GM21528 (cell line): ENCODE measurements around the gene KCTD17.

Experiments
- ATAC-seq: cut with Tn5 transposase; IDR thresholded peaks from one replicate; pipeline ENCODE4 v1.9.1; 2021; ENCODE audit warnings: mild to moderate bottlenecking, moderate library complexity; ENCODE audit not compliant: unreplicated experiment, low FRiP score

Gene KCTD17

DNA sequence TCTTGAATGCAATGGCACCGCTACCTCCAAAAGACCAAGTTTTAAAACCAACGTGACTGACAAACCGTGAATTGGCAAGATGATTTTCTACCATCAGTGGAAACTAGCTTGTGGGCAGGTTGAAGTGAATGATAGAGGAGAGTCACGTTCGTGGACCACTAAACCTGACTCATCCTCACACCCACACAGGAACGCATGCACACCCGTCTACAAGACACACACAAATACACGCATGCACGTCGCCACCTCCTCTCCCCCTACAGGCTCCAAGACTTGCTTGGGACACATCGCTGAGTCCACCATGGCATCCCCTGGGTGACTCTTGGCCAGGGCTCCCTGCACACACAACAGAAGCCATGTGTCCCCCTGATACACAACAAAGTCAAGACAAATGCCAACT, 43.6 kb downstream of the KCTD17 start:
- no peak for ATAC-seq

DNA sequence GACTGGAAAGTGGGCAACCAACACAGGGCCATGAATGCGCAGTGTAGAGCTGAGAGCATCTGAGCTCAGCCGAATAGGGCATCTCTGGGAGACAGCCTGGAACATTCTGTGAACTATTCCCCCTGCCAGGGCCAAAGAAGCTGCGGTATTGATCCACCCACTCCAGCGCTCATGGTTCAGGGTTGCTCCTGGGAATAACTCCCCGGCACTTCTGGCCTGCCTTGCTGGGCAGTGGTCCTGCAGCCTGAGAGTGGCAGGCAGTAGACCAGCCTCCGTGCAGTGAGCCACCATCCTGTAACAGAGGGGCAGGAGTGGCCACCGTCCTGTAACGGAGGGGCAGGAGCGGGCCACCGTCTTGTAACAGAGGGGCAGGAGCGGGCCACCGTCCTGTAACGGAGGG, 45.8 kb downstream of the KCTD17 start:
- ATAC-seq = no peak

DNA sequence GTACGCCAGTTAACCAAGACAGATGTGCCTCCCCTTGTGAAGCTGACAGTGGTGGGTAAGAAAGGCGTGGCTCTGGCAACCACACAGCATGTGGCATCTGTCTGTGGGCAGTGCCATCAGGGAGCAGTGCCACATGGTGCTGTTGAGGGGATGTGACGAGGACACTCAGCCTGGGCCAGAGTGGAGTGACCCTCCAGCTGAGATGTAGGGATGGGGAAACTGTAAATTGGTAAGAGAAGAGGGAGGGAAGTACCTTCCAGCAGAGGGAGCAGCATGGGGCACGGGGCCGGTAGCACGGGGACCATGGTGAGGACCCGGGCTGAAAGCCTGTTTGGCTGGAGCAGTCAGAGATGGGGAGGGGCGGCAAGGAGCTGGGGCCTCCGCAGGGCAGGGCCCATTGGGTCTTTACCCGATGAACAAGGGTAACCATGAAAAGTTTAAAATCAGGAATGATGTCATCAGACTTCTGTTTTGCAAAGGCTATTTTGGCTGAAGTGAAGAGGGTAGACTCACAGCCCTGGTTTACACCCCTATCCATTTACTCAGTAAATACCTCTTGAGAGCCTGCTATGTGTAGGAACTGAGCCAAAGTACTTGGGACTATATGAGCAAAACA, 47.5 kb downstream of the KCTD17 start:
- no peak for ATAC-seq

DNA sequence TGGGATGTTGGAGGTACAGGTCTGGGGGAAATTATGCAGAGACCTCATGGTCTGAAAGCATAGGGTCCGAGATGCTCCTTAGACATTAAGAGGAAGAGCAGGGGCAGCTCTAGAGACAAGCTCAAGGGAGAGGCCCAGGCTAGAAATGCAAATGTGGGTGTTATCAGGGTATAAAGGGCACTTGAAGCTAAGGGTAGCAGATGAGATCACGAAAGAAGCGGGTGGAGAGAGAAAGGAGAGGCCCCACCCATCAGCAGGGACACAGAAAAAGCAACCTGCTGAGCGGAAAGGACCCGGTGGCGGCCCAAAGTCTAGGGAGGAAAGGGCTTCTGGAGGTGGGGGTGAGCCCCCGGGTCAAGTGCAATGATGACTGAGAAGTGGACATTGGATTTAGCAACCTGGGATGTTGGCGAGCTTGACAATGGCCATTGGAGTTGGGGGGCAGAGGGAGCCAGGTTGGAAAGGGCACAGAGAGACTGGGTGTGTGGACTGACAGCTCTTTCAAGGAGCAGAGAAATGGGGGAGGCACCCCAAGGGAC, 49.1 kb downstream of the KCTD17 start:
- no peak for ATAC-seq

DNA sequence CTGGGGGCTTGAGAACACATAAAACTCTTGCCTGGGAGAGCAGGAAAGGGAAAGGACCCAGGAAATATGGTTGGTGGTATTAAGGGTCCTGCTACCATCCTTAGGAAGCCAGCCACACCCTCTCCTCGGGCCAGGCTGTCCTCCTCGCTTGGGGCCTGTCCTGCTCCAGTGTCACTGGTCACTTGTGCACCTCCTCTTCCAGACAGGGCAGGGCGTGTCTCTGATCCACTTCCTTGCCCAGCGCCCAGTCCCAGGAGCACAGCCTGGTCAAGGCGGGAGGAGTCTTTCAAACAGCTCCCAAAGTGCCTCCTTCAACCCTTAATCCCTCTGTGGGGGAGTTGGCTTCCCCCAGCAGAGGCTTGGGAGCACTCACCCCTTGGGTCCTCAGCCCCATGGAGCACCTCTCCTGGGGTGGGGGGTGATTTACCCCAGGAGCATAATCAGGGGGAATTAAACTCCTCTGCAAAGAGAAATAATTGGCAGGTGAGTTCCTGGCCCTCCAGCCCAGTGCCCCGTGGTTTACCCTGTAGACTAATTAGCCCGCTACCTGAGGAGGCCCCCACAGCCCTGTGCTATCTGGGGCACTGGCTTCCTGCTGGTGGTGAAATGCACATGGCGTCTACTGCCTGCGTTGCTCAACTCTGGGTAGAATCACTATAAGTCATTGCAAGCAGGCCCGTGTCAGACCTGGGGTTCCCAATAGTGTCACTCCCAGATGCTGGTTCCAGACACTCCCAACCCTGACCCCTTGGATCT, 49.9 kb downstream of the KCTD17 start:
- ATAC-seq = no peak

DNA sequence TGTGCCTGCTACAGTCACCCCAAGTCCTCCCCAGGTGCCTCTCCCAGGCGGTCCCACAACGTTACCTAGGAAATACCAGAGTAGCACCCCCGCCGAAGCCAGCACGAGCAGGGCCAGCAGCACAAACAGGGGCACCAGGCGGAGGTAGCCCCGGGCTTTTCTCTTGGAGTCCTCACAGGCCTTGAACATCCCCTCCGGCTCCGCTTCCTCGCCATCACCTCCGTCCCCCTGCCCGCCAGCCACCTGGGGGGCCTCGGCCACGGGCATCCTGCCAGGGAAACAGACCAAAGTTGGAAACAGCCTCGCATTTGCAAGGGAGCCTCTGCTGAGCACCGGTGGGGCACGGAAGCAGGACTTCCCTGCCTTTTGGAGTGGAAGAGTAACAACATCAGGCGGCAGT, 51.6 kb downstream of the KCTD17 start:
- ATAC-seq = no peak

DNA sequence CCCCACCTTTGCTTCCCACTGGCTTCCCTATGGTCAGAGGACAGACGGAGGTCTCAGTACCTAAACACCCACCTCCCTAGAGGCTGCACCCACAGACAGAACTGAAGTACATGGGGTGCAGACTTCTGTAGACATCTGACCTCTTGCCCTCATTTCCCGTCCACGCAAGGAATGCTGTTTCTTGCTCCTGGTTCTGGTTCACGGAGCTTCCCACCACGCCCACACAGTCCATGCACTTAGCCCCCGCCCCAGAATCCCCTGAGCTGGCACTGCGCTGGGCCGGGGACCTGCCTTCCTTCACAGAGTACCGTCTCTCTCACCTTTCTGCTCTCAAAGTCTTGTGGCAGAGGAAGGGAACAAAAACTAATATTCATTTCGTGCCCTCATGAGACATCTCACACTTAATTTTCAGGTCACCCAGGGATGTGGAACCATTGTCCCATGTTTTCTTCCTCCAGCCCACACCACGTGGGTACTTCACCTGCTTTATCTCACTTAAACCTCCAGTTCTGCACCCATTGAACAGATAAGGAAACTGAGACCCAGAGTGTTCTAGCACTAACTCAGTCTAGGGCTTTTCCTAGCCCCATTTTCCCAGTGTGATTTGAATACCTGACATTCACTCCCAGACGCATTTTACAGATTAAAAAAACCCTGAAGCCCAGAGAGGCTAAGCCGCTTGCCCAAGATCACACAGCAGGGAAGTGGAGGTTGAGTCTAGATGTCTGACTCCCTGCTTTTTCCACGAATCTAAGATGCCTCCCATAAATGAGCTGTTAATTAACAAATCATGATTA, 52.3 kb downstream of the KCTD17 start:
- no peak for ATAC-seq

DNA sequence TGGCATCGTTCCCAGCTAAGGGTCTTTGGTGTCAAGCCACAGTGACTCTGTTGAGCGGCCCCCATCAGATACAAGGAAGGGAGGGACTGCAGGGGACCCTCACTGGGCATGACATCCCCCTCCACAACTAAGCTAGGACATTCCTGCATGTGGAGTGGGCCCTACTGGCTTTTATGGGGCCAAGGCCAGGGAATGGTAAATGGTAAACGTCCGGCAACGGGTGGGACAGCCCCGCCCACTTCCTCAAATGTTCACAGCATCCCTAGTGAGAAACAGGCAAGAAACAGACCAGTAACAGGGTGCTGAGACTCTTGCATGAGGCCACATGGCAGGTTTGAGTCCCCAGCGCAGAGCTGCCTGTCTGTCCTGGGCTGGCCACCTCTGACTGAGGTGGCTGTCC, 53.6 kb downstream of the KCTD17 start:
- ATAC-seq = no peak

DNA sequence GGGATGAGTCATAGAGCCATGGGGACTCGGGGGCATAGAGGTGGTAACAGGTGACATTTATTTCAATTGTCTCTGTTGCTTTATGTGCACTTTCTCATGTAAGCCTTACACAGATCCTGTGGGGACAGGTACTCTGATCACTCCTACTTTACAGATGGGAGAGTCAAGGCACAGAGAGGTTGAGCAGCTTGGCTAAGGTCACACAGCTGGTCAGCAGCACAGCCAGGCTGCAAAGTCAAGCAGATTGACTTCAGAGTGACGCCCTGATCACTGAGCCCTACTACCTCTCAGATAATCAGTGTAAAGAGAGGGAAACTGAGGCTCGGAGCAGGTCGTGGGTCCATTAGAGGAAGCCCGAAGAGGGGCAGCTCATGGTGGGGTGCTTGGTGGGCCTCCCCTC, 54.4 kb downstream of the KCTD17 start:
- no peak for ATAC-seq

DNA sequence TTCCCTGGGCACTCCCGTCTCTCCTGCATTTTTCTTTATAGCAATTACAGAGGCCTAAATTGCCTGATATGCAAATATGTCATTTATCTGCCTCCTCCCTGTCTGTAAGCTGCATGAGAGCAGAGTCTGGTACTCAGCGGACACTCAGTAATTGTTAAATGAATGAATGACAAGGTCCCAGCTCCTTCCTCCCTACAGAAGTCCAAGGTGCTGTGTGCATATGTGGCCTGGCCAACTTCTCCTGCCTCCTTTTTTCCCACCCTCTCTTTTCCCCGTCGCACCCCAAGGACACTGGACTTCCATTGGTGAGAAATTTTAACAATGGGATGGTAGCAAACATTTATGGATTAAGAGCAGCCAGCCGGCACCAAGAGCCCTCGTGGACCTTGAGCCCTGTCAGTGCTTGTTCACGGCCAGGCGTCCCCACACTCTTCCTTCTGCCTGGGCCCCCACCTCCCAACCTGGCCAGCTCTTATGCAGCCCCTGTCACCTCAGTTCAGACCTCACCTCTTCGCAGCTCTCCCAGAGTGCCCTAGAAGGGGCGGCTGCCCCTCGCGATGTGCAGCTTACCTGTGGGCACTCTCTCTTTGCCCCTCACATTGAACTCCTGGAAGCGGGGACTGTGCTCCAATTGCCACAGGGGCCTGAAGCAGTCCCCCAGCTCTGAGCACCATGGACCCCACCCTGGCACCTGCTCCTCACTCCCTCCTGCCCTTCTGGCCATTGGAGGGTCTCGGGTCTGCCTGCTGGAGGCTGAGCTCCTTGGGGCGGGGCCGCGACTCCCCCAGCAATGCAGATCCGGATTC, 56.5 kb downstream of the KCTD17 start:
- no peak for ATAC-seq

DNA sequence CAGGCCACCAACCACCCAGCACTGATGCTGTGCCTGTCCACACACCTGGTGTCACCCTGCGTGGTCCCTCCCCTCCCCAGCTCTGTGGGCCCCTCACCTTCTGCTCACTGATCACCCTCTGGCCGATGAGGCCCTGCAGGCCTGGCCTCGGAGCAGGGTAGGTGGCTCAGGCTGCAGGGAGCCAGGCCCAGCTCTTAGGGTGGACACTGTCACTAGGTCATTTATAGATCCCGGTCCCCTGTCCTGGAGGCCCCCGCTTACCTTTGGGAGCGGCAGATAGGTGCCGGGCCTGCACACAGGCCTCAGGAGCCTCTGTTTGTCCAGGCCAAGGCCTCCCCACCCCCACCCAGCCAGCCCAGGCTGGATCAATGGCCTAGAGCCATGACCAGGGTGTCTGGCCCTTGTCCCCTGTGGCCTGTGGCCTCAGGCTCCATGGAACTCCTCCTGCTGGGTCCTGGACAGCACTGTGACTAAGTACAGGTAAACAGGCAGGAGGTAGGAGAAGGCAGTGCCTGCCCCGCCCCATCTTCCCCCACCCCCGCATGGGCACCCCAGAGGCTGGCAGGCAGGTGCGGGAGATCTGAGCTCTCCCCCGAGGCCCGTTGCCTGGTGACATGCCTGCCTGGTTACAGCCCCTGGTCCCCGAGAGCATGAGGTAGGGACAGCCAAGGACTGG, 57.8 kb downstream of the KCTD17 start, which contains the start of gene TMPRSS6:
TMPRSS6 (minus strand) TSS at position 472 of the 676 bp plus-strand sequence. CDS start 6,296 bp downstream, outside the sequence.
- ATAC-seq = no peak

DNA sequence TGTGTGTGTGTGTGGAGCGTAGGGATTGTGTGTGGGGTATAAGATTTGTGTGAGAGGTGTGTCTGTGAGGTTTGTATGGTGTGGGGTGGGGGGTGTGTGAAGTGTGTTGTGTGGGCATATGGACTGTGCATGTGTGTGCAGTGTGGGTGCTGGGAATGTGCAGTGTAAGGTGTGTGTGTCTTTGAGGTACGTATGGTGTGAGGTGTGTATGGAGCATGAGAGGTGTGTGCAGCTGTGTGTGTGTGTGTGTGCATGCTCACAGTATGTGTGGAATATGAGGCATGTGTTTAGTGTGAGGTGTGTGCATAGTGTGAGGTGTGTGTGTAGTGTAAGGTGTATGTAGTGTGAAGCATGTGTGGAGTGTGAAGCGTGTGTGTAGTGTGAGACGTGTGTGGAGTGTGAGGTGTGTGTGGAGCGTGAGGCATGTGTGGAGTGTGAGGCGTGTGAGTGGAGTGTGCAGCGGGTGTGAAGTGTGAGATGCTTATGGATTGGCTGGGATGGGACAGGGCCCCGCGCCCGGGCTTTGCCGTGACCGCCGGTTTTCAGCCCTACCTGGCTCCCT, 59.7 kb downstream of the KCTD17 start:
- ATAC-seq = no peak

DNA sequence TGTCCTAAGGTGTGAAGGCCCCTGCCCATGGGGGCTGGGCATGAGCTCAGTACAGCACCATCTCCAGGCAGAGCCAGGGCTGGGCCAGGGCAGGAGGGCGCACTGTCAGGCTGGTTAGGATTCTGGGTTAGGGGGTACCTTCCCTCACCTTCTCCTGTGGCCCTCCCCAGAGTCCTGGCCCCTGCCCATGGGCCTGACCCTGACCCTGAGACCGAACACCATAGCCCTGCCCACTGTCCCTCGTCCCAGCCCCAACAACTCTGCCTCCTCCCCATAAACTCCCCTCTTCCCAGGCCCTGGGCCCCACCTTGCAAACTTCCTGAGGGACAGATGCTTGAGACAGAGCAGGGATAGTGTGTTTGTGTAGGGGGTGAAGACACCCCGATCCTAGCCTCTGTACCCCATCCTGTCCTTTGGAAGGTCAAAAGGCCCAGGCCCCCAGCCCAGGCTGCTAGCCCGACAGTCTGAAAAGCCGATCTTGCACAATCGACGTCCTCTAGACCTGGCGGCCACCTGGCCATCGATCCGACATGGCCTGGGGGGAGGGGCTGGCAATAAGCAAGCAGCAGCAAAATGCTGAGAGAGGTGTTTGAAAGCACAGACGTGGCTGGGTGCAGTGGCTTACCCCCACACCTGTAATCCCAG, 60.7 kb downstream of the KCTD17 start:
- no peak for ATAC-seq
